ENCODE data around the gene GH2. TPM values are rescaled to one million over a fixed set of nuclear protein-coding genes. Genes with fewer than 3 reads are reported as not detected.

GH2 gene
- total and polyA plus RNA-seq, 2 donors from 2014 or later = not detected

- no peaks in the 10 kb centered on the region for H3K9me3 ChIP-seq (ENCODE audit: control insufficient read depth in 2 of 3, insufficient read depth in 1 of 3, low read length in 3 of 3)
- H3K9ac ChIP-seq (ENCODE audit: low read length in 3 of 3) = no peak overlapping the region
- peak; percentile 65 to 82 (median 71) for DNase-seq
- peaks cover 0 to 18% (median 7%) of the 10 kb centered on the region in 3 donors for H3K4me1 ChIP-seq (ENCODE audit: control insufficient read depth in 2 of 3, insufficient read depth in 2 of 3, low read depth in 1 of 3, low read length in 3 of 3)
- TF ChIP-seq, protein P1, sequence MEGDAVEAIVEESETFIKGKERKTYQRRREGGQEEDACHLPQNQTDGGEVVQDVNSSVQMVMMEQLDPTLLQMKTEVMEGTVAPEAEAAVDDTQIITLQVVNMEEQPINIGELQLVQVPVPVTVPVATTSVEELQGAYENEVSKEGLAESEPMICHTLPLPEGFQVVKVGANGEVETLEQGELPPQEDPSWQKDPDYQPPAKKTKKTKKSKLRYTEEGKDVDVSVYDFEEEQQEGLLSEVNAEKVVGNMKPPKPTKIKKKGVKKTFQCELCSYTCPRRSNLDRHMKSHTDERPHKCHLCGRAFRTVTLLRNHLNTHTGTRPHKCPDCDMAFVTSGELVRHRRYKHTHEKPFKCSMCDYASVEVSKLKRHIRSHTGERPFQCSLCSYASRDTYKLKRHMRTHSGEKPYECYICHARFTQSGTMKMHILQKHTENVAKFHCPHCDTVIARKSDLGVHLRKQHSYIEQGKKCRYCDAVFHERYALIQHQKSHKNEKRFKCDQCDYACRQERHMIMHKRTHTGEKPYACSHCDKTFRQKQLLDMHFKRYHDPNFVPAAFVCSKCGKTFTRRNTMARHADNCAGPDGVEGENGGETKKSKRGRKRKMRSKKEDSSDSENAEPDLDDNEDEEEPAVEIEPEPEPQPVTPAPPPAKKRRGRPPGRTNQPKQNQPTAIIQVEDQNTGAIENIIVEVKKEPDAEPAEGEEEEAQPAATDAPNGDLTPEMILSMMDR (IDR thresholded peaks at IDR 0.05; ENCODE audit: borderline replicate concordance, extremely low read depth, insufficient read depth) = peak; percentile 56
- peaks cover 9 to 59% (median 43%) of the 10 kb centered on the region in 3 donors for H3K36me3 ChIP-seq (ENCODE audit: control insufficient read depth in 2 of 3, insufficient read depth in 3 of 3, low read length in 3 of 3)
- no peaks in the 10 kb centered on the region for H3K27me3 ChIP-seq (ENCODE audit: control insufficient read depth, insufficient read depth, low read length)
- no peak overlapping the region for H3K27ac ChIP-seq (ENCODE audit: low read depth in 2 of 2, low read length in 2 of 2)
- no peak for FAIRE-seq
- intact Hi-C loops (cut with DNase I) = no loop called here
- H3K4me3 ChIP-seq (ENCODE audit: low read length in 3 of 3) = no peak overlapping the region
These were observed 47.1 kb downstream of the GH2 start for GRCh38 chr17:63834431-63835166.

- FAIRE-seq = no peak
- Histone ChIP-seq H3K27me3 (ENCODE audit: control insufficient read depth, insufficient read depth, low read length) (no peaks in the 10 kb centered on the region), H3K27ac (ENCODE audit: low read depth in 2 of 2, low read length in 2 of 2) (no peak overlapping the region), H3K9me3 (ENCODE audit: control insufficient read depth in 2 of 3, insufficient read depth in 1 of 3, low read length in 3 of 3) (no peaks in the 10 kb centered on the region), H3K36me3 (ENCODE audit: control insufficient read depth in 2 of 3, insufficient read depth in 3 of 3, low read length in 3 of 3) (peaks cover 13 to 66% (median 48%) of the 10 kb centered on the region in 3 donors), H3K4me1 (ENCODE audit: control insufficient read depth in 2 of 3, insufficient read depth in 2 of 3, low read depth in 1 of 3, low read length in 3 of 3) (peaks cover 0 to 17% (median 4%) of the 10 kb centered on the region in 3 donors), H3K4me3 (ENCODE audit: low read length in 3 of 3) (no peak overlapping the region), H3K9ac (ENCODE audit: low read length in 3 of 3) (no peak overlapping the region)
- intact Hi-C loops (cut with DNase I) = no loop called here
- TF ChIP-seq, protein P1 (IDR thresholded peaks at IDR 0.05; ENCODE audit: borderline replicate concordance, extremely low read depth, insufficient read depth) = no peak
- DNase-seq = peak in 2 of 5 donors; percentile 41 to 59
These were observed 47.9 kb downstream of the GH2 start for GRCh38 chr17:63833741-63834373.

DNA sequence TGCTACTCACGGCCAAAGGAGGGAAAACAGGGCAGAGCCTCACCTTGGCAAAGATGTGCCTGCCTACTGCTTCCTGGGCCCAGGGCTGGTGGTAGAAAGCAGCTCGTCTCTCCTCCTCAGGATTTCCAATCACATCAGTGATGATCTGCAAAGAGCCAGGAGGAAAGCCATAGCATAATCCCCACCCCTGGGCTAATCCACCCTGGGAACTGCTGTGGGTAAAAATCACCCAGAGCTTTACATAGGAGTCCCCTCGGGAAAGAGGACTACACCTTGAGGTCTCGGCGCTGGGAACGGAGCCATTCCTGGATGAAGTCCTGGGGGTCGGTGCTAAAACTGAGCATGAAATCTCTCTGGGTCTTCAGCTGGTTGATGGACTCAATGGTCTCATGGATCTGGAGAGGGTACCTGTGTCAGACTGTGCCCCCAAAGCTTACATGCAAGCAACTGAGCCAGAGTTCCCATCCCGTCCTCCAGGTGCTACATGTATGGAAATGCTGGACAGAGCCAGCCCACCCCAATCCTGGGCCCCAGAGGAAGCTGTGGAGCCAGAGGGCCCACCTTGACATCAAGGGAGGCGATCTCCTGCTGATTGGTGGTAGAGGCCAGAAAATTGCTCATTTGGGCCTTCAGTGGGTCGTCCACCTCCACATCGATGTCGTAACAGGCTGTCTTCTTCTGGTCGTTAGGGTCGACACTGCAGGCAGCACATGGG is 48.6 kb downstream of the GH2 start:
- TF ChIP-seq, protein P1 (IDR thresholded peaks at IDR 0.05; ENCODE audit: borderline replicate concordance, extremely low read depth, insufficient read depth) = no peak
- Histone ChIP-seq H3K27me3 (ENCODE audit: control insufficient read depth, insufficient read depth, low read length) (no peaks in the 10 kb centered on the region), H3K27ac (ENCODE audit: low read depth in 2 of 2, low read length in 2 of 2) (no peak overlapping the region), H3K4me3 (ENCODE audit: low read length in 3 of 3) (no peak overlapping the region), H3K9ac (ENCODE audit: low read length in 3 of 3) (no peak overlapping the region), H3K4me1 (ENCODE audit: control insufficient read depth in 2 of 3, insufficient read depth in 2 of 3, low read depth in 1 of 3, low read length in 3 of 3) (peaks cover 0 to 15% (median 11%) of the 10 kb centered on the region in 3 donors), H3K36me3 (ENCODE audit: control insufficient read depth in 2 of 3, insufficient read depth in 3 of 3, low read length in 3 of 3) (peaks cover 13 to 72% (median 48%) of the 10 kb centered on the region in 3 donors), H3K9me3 (ENCODE audit: control insufficient read depth in 2 of 3, insufficient read depth in 1 of 3, low read length in 3 of 3) (no peaks in the 10 kb centered on the region)
- FAIRE-seq = no peak
- intact Hi-C loops (cut with DNase I) = no loop called here
- peak in 2 of 5 donors; percentile 36 to 45 for DNase-seq
